Right atrium auricular region (tissue), 2 donors: Measurements from ENCODE around the gene MYORG. TPM values are rescaled to one million over a fixed set of nuclear protein-coding genes. Genes with fewer than 3 reads are reported as not detected.

ENCODE experiments used
- DNase-seq: peaks from one replicate; pipeline ENCODE4 v3.0.0-alpha.2; 2019; ENCODE audit warnings: low spot score
- H3K27ac ChIP-seq, 2 donors: fragments of 200-600 bp; sonication (generic); 1 replicate in 1 of 2; 2 replicates in 1 of 2; pipeline ENCODE4 v1.5.1; 2016 to 2019
- H3K27me3 ChIP-seq, 2 donors: fragments of 200-600 bp; sonication (generic); one replicate each; pipeline versions ENCODE4 v1.5.1 to v1.6.0; 2017 to 2019
- H3K36me3 ChIP-seq: fragments of 200-600 bp; sonication (generic); one replicate; pipeline ENCODE4 v1.5.1; 2016
- H3K4me1 ChIP-seq, 2 donors: fragments of 200-600 bp; sonication (generic); one replicate each; pipeline versions ENCODE4 v1.5.1 to v1.6.0; 2017 to 2019
- H3K4me3 ChIP-seq, 2 donors: fragments of 200-600 bp; sonication (generic); 1 replicate in 1 of 2; 2 replicates in 1 of 2; pipeline ENCODE4 v1.5.1; 2017 to 2019; ENCODE audit warnings: mild to moderate bottlenecking in 1 of 2, moderate library complexity in 1 of 2
- H3K9me3 ChIP-seq, 2 donors: fragments of 200-600 bp; sonication (generic); one replicate each; pipeline ENCODE4 v1.5.1; 2019
- CTCF ChIP-seq, 2 donors: fragments of 200-600 bp; sonication (generic); IDR thresholded peaks; one replicate each; pipeline ENCODE4 v1.5.1; 2019; ENCODE audit warnings: antibody characterized with exemption in 2 of 2
- total RNA-seq, 2 donors: library from RNA; depleted of rRNA; stranded (reverse); fragments of >200 nt; gene quantifications; one replicate each; pipeline ENCODE4 v1.1.0, GENCODE V29; 2016

MYORG gene
- total RNA-seq, 2 donors from 2014 or later: 5.4 to 7.4 TPM

- DNase-seq: no peak
- H3K4me1 ChIP-seq: no peaks in the 10 kb centered on the region
- H3K9me3 ChIP-seq: no peaks in the 10 kb centered on the region
- peak overlapping the region in 1 of 2 donors; percentile 14 for H3K27ac ChIP-seq
- H3K4me3 ChIP-seq: no peak overlapping the region
- TF ChIP-seq CTCF (IDR thresholded peaks at IDR 0.05): no peak
- H3K36me3 ChIP-seq: no peaks in the 10 kb centered on the region
- H3K27me3 ChIP-seq: no peaks in the 10 kb centered on the region
Observed at GRCh38 chr9:34392511-34392910, 15.8 kb upstream of the MYORG start.

- no peak for TF ChIP-seq CTCF (IDR thresholded peaks at IDR 0.05)
- no peaks in the 10 kb centered on the region for H3K36me3 ChIP-seq
- no peaks in the 10 kb centered on the region for H3K27me3 ChIP-seq
- no peak for DNase-seq
- H3K4me1 ChIP-seq: no peaks in the 10 kb centered on the region
- H3K4me3 ChIP-seq: no peak overlapping the region
- H3K27ac ChIP-seq: no peak overlapping the region
- H3K9me3 ChIP-seq: no peaks in the 10 kb centered on the region
Observed at GRCh38 chr9:34387239-34387638, 10.5 kb upstream of the MYORG start.

GRCh38 chr9:34386656-34387055 is 10.0 kb upstream of the MYORG start:
- peaks cover 0 to 1% of the 10 kb centered on the region in 2 donors for H3K4me1 ChIP-seq
- no peak for TF ChIP-seq CTCF (IDR thresholded peaks at IDR 0.05)
- no peaks in the 10 kb centered on the region for H3K9me3 ChIP-seq
- H3K27ac ChIP-seq: no peak overlapping the region
- DNase-seq: no peak
- H3K4me3 ChIP-seq: no peak overlapping the region
- no peaks in the 10 kb centered on the region for H3K27me3 ChIP-seq
- H3K36me3 ChIP-seq: no peaks in the 10 kb centered on the region

GRCh38 chr9:34385561-34386230 is 9.0 kb upstream of the MYORG start:
- no peak for TF ChIP-seq CTCF (IDR thresholded peaks at IDR 0.05)
- no peaks in the 10 kb centered on the region for H3K27me3 ChIP-seq
- no peak overlapping the region for H3K27ac ChIP-seq
- no peak for DNase-seq
- no peak overlapping the region for H3K4me3 ChIP-seq
- no peaks in the 10 kb centered on the region for H3K9me3 ChIP-seq
- H3K36me3 ChIP-seq: no peaks in the 10 kb centered on the region
- peaks cover 0 to 10% of the 10 kb centered on the region in 2 donors for H3K4me1 ChIP-seq

GRCh38 chr9:34384368-34385165 is 7.9 kb upstream of the MYORG start:
- no peaks in the 10 kb centered on the region for H3K9me3 ChIP-seq
- H3K36me3 ChIP-seq: no peaks in the 10 kb centered on the region
- no peak for TF ChIP-seq CTCF (IDR thresholded peaks at IDR 0.05)
- no peak for DNase-seq
- no peak overlapping the region for H3K4me3 ChIP-seq
- no peaks in the 10 kb centered on the region for H3K27me3 ChIP-seq
- H3K27ac ChIP-seq: no peak overlapping the region
- H3K4me1 ChIP-seq: peaks cover 0 to 20% of the 10 kb centered on the region in 2 donors
